Activated naive CD4-positive, alpha-beta T cell treated with anti-CD3 and anti-CD28 coated beads for 36 hours (primary cell): ENCODE results near the gene ADAP1. TPM values are rescaled to one million over a fixed set of nuclear protein-coding genes. Genes with fewer than 3 reads are reported as not detected.

Experiments
- CTCF ChIA-PET: fragments of 350-600 bp; sonication (Branson Sonifier 250); formaldehyde crosslinking; loops from one replicate; lab custom pipeline; 2021; ENCODE audit warnings: antibody characterized with exemption; lab: Charles Lee
- DNase-seq: peaks from one replicate; pipeline ENCODE4 v3.0.0-alpha.2; 2020
- H3K27ac Mint-ChIP-seq: one replicate; pipeline ENCODE4 v1.8.0; 2021; ENCODE audit warnings: mild to moderate bottlenecking, mixed read lengths
- H3K27me3 Mint-ChIP-seq: one replicate; pipeline ENCODE4 v1.8.0; 2021; ENCODE audit warnings: low read depth, mixed read lengths
- H3K36me3 Mint-ChIP-seq: one replicate; pipeline ENCODE4 v1.8.0; 2021; ENCODE audit warnings: low read depth, mixed read lengths
- H3K4me1 Mint-ChIP-seq: one replicate; pipeline ENCODE4 v1.8.0; 2021; ENCODE audit warnings: low read depth, mixed read lengths
- H3K4me3 Mint-ChIP-seq: one replicate; pipeline ENCODE4 v1.8.0; 2021; ENCODE audit warnings: mild to moderate bottlenecking, moderate library complexity, mixed read lengths
- H3K9me3 Mint-ChIP-seq: one replicate; pipeline ENCODE4 v1.8.0; 2021; ENCODE audit warnings: mixed read lengths
- intact Hi-C: fragments of 100-400 bp; cut with micrococcal nuclease; formaldehyde crosslinking; loops from one replicate; pipeline ENCODE4 v1.15.1; 2023
- total RNA-seq, 2 experiments: library from RNA; stranded (reverse); gene quantifications; one replicate each; pipeline ENCODE4 v1.2.3, GENCODE V29; 2021

Gene ADAP1
- total RNA-seq, 2 experiments from 2014 or later: 8.0 to 9.9 TPM

DNA sequence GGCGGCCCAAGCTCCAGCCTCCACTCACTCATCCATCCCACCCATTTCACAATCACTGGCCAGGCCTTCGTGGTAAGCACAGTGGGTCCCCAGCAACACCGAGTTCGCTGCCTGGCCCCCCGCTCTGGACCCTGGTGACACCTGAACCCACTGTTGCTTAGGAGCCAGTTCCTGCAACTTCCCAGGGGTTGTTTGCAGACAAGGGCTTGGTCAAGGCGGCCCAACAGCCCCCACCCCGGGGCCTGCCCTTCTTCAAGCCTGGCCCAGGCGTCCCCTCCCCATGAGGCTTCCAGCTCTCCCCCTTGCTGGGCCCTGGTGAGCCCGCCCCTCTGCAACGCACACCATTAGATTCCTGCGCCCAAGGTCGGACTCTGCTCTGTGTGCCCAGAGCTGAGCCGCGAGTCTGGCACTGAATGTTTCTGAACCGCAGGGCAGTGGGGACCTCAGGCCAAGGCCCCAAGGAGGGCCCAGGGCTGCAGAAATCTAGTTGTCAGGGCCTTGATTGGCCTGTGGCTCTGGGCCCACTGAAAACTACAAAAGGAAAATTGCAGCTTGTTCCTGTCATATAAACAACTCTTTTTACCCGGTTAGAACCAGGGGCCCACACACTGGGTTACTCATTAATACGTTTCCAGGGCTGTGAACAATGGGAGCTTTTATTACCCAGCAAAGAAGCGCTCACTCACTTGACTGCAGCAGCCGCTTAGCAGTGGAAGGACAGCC is 23.0 kb upstream of the ADAP1 start:
- intact Hi-C loops: no loop called here
- no peak overlapping the region for H3K4me3 Mint-ChIP-seq
- CTCF ChIA-PET: interaction anchor here (2.5 to 6.2 kb wide), 2 partner anchors 16 to 88 kb away, joined by 9 to 38 read pairs; no protein-coding TSS in a partner anchor
- DNase-seq: no peak
- no peak overlapping the region for H3K27ac Mint-ChIP-seq
- no peaks in the 10 kb centered on the region for H3K9me3 Mint-ChIP-seq
- H3K36me3 Mint-ChIP-seq: peaks cover 7% of the 10 kb centered on the region
- H3K4me1 Mint-ChIP-seq: peaks cover 19% of the 10 kb centered on the region
- H3K27me3 Mint-ChIP-seq: no peaks in the 10 kb centered on the region

DNA sequence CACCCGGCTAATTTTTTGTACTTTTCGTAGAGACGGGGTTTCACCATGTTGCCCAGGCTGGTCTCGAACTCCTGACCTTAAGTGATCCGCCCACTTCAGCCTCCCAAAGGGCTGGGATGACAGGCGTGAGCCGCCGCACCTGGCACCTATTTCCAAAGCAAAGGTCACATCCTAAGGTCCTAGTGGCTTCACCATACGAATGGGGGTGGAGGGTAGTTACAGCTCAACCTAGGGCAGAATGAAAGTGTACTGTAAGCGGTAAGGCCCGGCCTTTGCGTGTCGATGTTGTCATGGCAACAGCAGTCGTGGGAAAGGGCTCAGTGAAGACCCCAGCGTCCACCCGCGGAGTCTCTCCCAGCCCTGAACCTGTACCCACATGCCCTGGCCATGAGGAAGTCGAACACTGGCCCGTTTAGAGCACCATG is 22.4 kb upstream of the ADAP1 start:
- DNase-seq: no peak
- no peaks in the 10 kb centered on the region for H3K9me3 Mint-ChIP-seq
- intact Hi-C loops: no loop called here
- H3K4me1 Mint-ChIP-seq: peaks cover 25% of the 10 kb centered on the region
- H3K36me3 Mint-ChIP-seq: peaks cover 13% of the 10 kb centered on the region
- H3K27me3 Mint-ChIP-seq: no peaks in the 10 kb centered on the region
- CTCF ChIA-PET: interaction anchor here (6.2 kb wide), 1 partner anchor 17 kb away, joined by 38 read pairs; no protein-coding TSS in a partner anchor
- H3K27ac Mint-ChIP-seq: no peak overlapping the region
- no peak overlapping the region for H3K4me3 Mint-ChIP-seq

DNA sequence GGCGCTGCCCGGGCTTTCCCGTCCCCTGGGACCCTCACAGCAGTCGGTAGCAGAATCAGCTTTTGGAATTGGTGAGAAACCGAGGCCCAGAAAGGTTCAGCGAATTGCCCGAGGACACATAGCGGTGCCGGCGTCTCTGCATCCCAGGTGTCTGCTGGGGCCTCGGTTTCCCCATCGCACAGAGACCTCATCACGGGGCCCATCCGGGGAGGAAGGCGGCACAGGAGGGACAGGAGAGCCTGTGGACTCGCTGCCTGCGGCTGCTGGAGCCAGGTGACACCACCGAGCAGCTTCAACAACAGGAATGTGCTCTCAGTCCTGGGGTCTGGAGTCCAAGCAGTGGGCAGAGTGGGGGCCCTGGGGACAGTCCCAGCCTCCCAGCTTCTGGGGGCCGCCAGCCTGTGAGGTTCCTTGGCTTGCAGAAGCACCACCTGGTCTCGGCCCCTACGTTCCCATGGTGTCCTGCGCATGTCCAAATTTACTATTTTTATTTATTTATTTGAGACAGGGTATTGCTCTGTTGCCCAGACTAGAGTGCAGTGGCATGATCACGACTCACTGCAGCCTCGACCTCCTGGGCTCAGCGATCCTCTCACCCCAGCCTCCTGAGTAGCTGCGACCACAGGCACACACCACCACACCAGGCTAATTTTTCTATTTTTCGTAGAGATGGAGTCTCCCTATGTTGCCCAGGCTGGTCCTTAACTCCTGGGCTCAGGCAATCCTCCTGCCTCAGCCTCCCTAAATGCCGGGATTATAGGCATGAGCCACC is 21.4 kb upstream of the ADAP1 start:
- DNase-seq: no peak
- peak overlapping the region; percentile 92 for H3K4me3 Mint-ChIP-seq
- H3K9me3 Mint-ChIP-seq: no peaks in the 10 kb centered on the region
- CTCF ChIA-PET: interaction anchor here (1.0 to 6.2 kb wide), 5 partner anchors 18 to 192 kb away, joined by 3 to 38 read pairs (median 4); no protein-coding TSS in a partner anchor
- peaks cover 17% of the 10 kb centered on the region for H3K36me3 Mint-ChIP-seq
- intact Hi-C loops: loop anchor here (1.0 to 2.0 kb wide), 6 partner anchors 35 to 162 kb away; partner anchors contain the start of genes GET4 and GPR146
- H3K4me1 Mint-ChIP-seq: peaks cover 31% of the 10 kb centered on the region
- H3K27me3 Mint-ChIP-seq: no peaks in the 10 kb centered on the region
- no peak overlapping the region for H3K27ac Mint-ChIP-seq

DNA sequence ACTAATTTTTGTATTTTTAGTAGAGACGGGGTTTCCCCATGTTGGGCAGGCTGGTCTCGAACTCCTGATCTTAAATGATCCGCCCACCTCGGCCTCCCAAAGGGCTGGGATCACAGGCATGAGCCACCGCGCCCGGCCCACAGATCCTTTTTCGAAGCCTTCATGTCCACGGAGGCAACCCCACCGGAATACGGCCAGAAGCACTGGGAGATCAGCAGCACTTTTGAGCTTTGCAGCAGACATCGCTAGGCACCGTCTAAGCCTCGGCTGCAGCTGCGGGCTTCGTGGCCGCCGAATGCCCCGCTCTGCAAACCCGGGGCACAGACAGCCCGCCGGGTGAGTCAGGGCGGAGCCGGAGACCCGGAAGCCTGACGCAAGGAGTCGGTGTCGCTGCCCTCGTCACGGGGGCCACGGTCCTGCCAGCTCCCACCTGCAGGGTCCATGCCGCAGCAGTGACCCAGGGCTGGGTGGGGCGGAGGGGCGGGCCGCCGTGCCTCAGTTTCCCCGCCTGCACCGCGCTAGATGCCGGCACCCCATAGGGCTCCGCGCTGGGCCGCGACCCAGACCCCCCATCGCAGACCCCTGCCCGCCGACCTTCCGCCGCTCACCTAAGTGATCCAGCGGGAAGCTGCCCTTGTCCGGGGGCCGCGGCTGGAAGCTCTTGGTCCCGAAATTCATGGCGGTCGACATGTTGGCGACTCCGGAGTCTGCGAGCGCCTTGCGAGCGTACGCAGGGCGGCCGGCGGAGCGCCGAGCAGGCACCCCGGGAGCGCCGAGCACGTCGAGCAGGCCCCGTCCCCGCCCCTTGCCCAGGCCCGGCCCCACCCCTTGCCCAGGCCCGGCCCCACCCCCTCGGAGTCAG is 20.6 kb upstream of the ADAP1 start, which contains the start of gene COX19:
Gene COX19, minus strand, starts transcription at position 730 of the 862 bp plus-strand sequence. Its CDS starts 40 bp downstream, at position 690.
- peaks cover 33% of the 10 kb centered on the region for H3K4me1 Mint-ChIP-seq
- H3K27me3 Mint-ChIP-seq: no peaks in the 10 kb centered on the region
- peaks cover 18% of the 10 kb centered on the region for H3K36me3 Mint-ChIP-seq
- peak within 1 kb of the TSS; percentile 92 for H3K4me3 Mint-ChIP-seq
- H3K27ac Mint-ChIP-seq: peak within 1 kb of the TSS; percentile 91
- peak; percentile 91 for DNase-seq
- H3K9me3 Mint-ChIP-seq: no peaks in the 10 kb centered on the region
- intact Hi-C loops: loop anchor here (1.0 to 2.0 kb wide), 6 partner anchors 34 to 163 kb away; partner anchors contain the start of genes GET4 and GPR146
- CTCF ChIA-PET: interaction anchor here (1.0 to 6.2 kb wide), 5 partner anchors 19 to 191 kb away, joined by 3 to 38 read pairs (median 4); no protein-coding TSS in a partner anchor

DNA sequence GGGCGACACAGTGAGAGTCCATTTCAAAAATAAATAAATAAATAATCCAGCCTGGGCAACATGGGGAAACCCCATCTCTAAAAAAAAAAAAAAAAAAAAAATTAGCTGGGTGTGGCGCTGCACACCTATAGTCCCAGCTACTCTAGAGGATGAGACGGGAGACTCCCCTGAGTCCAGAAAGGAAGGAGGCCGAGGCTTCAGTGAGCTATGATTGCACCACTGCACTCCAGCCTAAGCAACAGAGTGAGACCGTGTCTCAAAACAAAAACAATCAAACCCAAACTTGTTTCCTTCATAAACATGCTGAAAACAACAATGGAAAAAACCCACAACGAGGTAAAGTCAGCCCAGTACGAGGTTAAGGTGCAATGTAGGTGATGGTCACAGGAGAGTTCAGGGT is 19.7 kb upstream of the ADAP1 start:
- intact Hi-C loops: loop anchor here (2.0 kb wide), 2 partner anchors 33 to 71 kb away; partner anchors contain the start of gene GPR146
- Mint-ChIP-seq H3K4me1 (peaks cover 33% of the 10 kb centered on the region), H3K27me3 (no peaks in the 10 kb centered on the region), H3K36me3 (peaks cover 20% of the 10 kb centered on the region), H3K4me3 (peak overlapping the region; percentile 92), H3K27ac (peak overlapping the region; percentile 91), H3K9me3 (no peaks in the 10 kb centered on the region)
- CTCF ChIA-PET: interaction anchor here (4.6 to 6.2 kb wide), 2 partner anchors 20 to 65 kb away, joined by 31 to 38 read pairs; no protein-coding TSS in a partner anchor
- DNase-seq: no peak

DNA sequence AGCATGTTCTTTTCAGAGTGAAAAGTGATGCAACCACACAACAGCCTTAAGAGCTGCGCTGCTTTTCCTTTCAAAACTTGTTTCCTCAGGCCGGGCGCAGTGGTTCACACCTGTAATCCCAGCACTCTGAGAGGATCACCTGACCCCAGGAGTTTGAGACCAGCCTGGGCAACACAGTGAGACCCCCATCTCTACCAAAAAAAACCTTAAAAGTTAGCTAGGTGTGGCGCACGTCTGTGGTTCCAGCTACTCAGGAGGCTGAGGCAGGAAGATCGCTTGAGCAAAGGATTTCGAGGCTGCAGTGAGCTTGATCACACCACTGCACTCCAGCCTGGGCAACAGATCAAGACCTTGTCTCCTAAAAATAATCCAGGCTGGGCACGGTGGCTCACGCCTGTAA is 18.8 kb upstream of the ADAP1 start:
- CTCF ChIA-PET: interaction anchor here (2.2 to 6.2 kb wide), 3 partner anchors 20 to 92 kb away, joined by 6 to 38 read pairs (median 31); no protein-coding TSS in a partner anchor
- Mint-ChIP-seq H3K27ac (no peak overlapping the region), H3K4me3 (peak overlapping the region; percentile 45), H3K9me3 (no peaks in the 10 kb centered on the region), H3K36me3 (peaks cover 20% of the 10 kb centered on the region), H3K4me1 (peaks cover 33% of the 10 kb centered on the region), H3K27me3 (no peaks in the 10 kb centered on the region)
- intact Hi-C loops: no loop called here
- no peak for DNase-seq

DNA sequence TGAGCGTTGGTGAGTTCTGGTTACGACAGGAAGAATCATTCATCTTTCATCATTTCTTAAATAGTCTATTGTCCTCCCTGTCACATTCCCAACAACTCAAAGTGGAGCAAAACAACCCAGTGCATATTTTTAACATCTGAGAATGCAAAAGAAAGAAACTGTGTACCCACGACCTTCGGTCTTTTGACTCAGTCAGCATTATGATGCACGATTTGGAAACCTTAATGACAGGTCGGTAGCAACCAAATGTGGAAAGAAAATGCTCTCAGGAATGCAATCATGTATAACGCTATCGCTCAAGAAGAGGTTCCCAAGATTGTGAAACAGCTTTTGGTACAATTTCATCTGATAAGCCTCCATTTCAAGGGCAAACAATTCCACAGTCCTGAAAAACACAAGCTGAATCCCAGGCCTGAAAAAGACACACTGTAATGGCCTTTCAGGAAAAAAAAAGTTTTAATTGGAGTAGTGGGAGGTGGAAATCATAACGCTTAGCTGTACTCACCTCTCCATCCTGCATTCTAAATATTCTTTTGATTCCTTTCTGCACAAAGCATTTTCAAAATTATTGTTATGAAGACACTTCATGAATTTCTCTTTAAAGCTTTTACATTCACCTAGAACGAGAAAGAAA is 18.3 kb upstream of the ADAP1 start:
- Mint-ChIP-seq H3K4me3 (peak overlapping the region; percentile 45), H3K4me1 (peaks cover 33% of the 10 kb centered on the region), H3K9me3 (no peaks in the 10 kb centered on the region), H3K27ac (no peak overlapping the region), H3K27me3 (no peaks in the 10 kb centered on the region), H3K36me3 (peaks cover 21% of the 10 kb centered on the region)
- CTCF ChIA-PET: interaction anchor here (0.6 to 6.2 kb wide), 5 partner anchors 20 to 550 kb away, joined by 3 to 38 read pairs (median 6); no protein-coding TSS in a partner anchor
- no peak for DNase-seq
- intact Hi-C loops: no loop called here

DNA sequence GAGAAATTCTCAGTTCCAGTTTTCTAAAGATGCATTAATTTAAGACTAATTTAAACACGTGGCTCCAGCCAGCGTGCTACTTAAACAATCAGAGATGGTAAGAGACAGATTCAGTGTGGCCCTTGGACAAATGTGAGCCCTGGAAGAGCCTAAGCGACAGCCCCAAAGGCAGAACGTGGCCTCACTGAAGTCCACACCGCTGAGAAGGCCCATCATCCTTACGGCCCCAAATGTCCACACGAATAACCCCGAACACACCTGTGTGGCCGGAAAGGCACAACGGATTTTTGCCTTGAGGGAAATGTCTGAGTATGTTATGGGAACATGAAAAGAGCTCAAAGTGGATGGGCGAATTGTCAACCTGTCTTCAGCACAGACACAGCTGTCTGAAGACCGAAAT is 17.6 kb upstream of the ADAP1 start:
- Mint-ChIP-seq H3K9me3 (no peaks in the 10 kb centered on the region), H3K36me3 (peaks cover 23% of the 10 kb centered on the region), H3K4me3 (no peak overlapping the region), H3K4me1 (peaks cover 33% of the 10 kb centered on the region), H3K27me3 (no peaks in the 10 kb centered on the region), H3K27ac (no peak overlapping the region)
- DNase-seq: no peak
- CTCF ChIA-PET: interaction anchor here (0.6 to 4.6 kb wide), 4 partner anchors 19 to 550 kb away, joined by 3 to 31 read pairs (median 4); no protein-coding TSS in a partner anchor
- intact Hi-C loops: no loop called here

DNA sequence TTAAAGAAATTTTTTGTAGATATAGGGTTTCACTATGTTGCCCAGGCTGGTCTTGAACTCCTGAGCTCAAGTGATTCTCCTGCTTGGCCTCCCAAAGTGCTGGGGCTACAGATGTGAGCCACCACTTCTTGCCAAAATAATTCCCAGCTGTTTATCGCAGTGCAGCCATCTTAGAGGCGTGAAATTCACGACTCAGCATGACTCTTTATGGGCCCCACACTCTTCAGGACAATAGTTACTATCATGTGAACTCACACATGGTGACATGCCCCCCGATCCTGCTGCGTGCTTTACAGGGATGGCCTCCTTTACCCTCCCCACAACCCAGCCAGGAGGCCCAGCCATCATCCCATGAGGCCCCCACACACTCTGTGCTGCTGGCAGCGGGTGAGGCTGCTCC is 16.3 kb upstream of the ADAP1 start:
- no peak for DNase-seq
- Mint-ChIP-seq H3K27me3 (no peaks in the 10 kb centered on the region), H3K27ac (peak overlapping the region; percentile 61), H3K4me3 (no peak overlapping the region), H3K9me3 (no peaks in the 10 kb centered on the region), H3K4me1 (peaks cover 36% of the 10 kb centered on the region), H3K36me3 (peaks cover 23% of the 10 kb centered on the region)
- CTCF ChIA-PET: no interaction called here
- intact Hi-C loops: no loop called here

DNA sequence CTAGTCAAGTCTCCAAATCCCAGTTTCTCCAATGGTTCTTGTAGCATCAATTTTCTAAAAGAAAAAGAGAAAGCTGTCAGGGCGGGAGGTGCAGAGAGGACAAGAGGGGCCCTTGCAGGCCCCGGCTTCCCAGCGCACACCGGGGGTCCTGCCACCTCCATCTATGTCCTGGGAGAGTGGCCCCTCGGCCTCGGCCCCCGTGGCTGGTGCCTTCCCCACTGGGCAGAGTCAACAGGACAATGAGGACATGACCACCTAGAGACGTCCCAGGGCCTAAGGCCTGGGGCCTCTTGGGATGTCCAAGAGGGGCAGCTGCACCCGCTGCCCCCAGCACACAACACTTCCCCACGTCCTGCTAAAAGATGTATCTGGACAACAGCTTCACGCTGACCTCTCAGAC is 14.9 kb upstream of the ADAP1 start:
- intact Hi-C loops: no loop called here
- DNase-seq: no peak
- H3K4me3 Mint-ChIP-seq: no peak overlapping the region
- H3K27me3 Mint-ChIP-seq: no peaks in the 10 kb centered on the region
- H3K36me3 Mint-ChIP-seq: peaks cover 23% of the 10 kb centered on the region
- no peaks in the 10 kb centered on the region for H3K9me3 Mint-ChIP-seq
- CTCF ChIA-PET: no interaction called here
- no peak overlapping the region for H3K27ac Mint-ChIP-seq
- peaks cover 43% of the 10 kb centered on the region for H3K4me1 Mint-ChIP-seq
